ENCODE data around the gene KIF19. TPM values are rescaled to one million over a fixed set of nuclear protein-coding genes. Genes with fewer than 3 reads are reported as not detected.
A peak's percentile ranks its signal among the peaks of the same experiment; 100 is the strongest.

KIF19 gene
- polyA plus RNA-seq, 3 donors: not detected

DNA sequence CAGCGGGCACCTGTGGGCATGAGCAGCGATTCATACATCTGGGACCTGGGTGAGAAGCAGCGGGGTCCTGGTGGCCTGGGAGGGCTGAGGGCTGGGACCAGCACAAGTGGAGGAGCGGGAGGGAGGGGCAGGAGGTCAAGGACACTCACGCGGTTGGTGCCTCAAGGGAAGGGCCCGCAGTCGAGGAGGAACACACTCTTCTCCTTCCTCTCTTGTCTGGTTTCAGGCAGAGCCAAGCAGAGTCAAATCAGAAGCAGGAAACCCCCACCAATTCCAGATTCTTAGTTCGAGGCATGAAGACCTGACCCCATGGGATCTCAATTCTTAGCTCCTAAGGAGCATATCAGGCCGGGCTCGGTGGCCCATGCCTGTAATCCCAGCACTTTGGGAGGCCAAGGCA, 36.3 kb upstream of the KIF19 start:
- WGBS (ENCODE audit: insufficient coverage): 52% methylated on average over 7 of the region's 11 CpGs
- no peaks in the 10 kb centered on the region for H3K4me1 ChIP-seq (ENCODE audit: control insufficient read depth in 1 of 2, insufficient read depth in 2 of 2, low read length in 2 of 2)
- TF ChIP-seq CTCF (IDR thresholded peaks at IDR 0.05): no peak

DNA sequence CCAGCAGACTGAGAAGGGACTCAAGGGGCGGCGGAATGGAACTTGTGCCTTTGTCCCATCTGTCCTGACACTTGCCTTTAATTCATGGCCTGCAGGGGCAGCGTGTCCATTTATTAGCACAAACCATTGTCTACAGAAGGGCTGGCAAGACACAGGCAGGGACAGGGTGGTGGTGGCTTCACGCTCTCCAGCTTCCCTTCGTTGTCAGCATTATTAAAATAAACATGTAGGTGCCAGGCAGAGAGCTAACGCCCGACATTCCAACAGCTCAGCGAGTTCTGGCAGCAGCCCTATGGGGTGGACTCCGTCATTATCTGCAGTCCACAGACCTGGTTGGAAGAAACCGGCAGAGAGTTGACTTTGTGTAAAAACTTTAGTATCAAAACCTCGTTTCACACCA, 35.7 kb upstream of the KIF19 start:
- Histone ChIP-seq H3K9me3 (replicated peaks in 1 of 2; ENCODE audit: control insufficient read depth in 1 of 2, insufficient read depth in 1 of 2, low read length in 2 of 2) (no peaks in the 10 kb centered on the region), H3K4me2 (replicated peaks; ENCODE audit: extremely low read depth, low read length, poor library complexity, severe bottlenecking) (no peak overlapping the region), H3K36me3 (replicated peaks in 1 of 2; ENCODE audit: control insufficient read depth in 1 of 2, insufficient read depth in 2 of 2, low read length in 2 of 2) (no peaks in the 10 kb centered on the region), H3K79me2 (ENCODE audit: insufficient read depth, low read length) (no peaks in the 10 kb centered on the region), H3K4me1 (ENCODE audit: control insufficient read depth in 1 of 2, insufficient read depth in 2 of 2, low read length in 2 of 2) (no peaks in the 10 kb centered on the region), H3K27ac (ENCODE audit: low read depth in 1 of 2, low read length in 2 of 2) (no peak overlapping the region), H3K4me3 (replicated peaks in 1 of 3; ENCODE audit: low read depth in 2 of 3, low read length in 3 of 3) (no peak overlapping the region), H4K20me1 (ENCODE audit: insufficient read depth, low read length) (no peaks in the 10 kb centered on the region), H3K9ac (ENCODE audit: insufficient read depth, low read length, poor library complexity, severe bottlenecking) (no peak overlapping the region), H2AFZ (ENCODE audit: insufficient read depth, low read depth, low read length, poor library complexity, severe bottlenecking) (no peak overlapping the region), H3K27me3 (ENCODE audit: control insufficient read depth in 2 of 2, insufficient read depth in 2 of 2, low read length in 2 of 2) (peaks cover 0 to 4% of the 10 kb centered on the region in 2 donors)
- peaks cover 0 to 2% (median 0%) of the 10 kb centered on the region in 7 donors for H3K9me3 Mint-ChIP-seq
- WGBS (ENCODE audit: insufficient coverage): 90% methylated on average over 5 of the region's 11 CpGs
- peaks cover 6 to 10% (median 7%) of the 10 kb centered on the region in 3 donors for H3K27me3 Mint-ChIP-seq (ENCODE audit: low read depth in 3 of 3)
- H3K27ac Mint-ChIP-seq: no peak overlapping the region
- no peak for TF ChIP-seq CTCF (IDR thresholded peaks at IDR 0.05)
- no peaks in the 10 kb centered on the region for H3K36me3 Mint-ChIP-seq
- intact Hi-C loops (cut with micrococcal nuclease): no loop called here
- no peak for DNase-seq
- no peak overlapping the region for H3K4me3 Mint-ChIP-seq
- H3K4me1 Mint-ChIP-seq: peaks cover 7% of the 10 kb centered on the region

More for the DNA sequence above, 36.3 kb upstream of the KIF19 start:
- H3K4me2 ChIP-seq (replicated peaks; ENCODE audit: extremely low read depth, low read length, poor library complexity, severe bottlenecking): no peak overlapping the region
- no peak overlapping the region for H3K4me3 ChIP-seq (replicated peaks in 1 of 3; ENCODE audit: low read depth in 2 of 3, low read length in 3 of 3)
- H3K27ac ChIP-seq (ENCODE audit: low read depth in 1 of 2, low read length in 2 of 2): no peak overlapping the region
- H3K9ac ChIP-seq (ENCODE audit: insufficient read depth, low read length, poor library complexity, severe bottlenecking): no peak overlapping the region
- Mint-ChIP-seq H3K27me3 (ENCODE audit: low read depth in 3 of 3) (peaks cover 12 to 14% (median 14%) of the 10 kb centered on the region in 3 donors), H3K4me3 (no peak overlapping the region), H3K9me3 (peaks cover 0 to under 1% (median 0%) of the 10 kb centered on the region in 7 donors), H3K4me1 (peaks cover 10% of the 10 kb centered on the region), H3K27ac (peak overlapping the region in 2 of 7 donors; percentile 27 to 54), H3K36me3 (no peaks in the 10 kb centered on the region)
- H3K9me3 ChIP-seq (replicated peaks in 1 of 2; ENCODE audit: control insufficient read depth in 1 of 2, insufficient read depth in 1 of 2, low read length in 2 of 2): no peaks in the 10 kb centered on the region
- peaks cover 0 to 10% of the 10 kb centered on the region in 2 donors for H3K27me3 ChIP-seq (ENCODE audit: control insufficient read depth in 2 of 2, insufficient read depth in 2 of 2, low read length in 2 of 2)
- H3K79me2 ChIP-seq (ENCODE audit: insufficient read depth, low read length): no peaks in the 10 kb centered on the region
- H3K36me3 ChIP-seq (replicated peaks in 1 of 2; ENCODE audit: control insufficient read depth in 1 of 2, insufficient read depth in 2 of 2, low read length in 2 of 2): no peaks in the 10 kb centered on the region
- H2AFZ ChIP-seq (ENCODE audit: insufficient read depth, low read depth, low read length, poor library complexity, severe bottlenecking): peak overlapping the region; percentile 41
- DNase-seq: peak in 1 of 3 donors; percentile 26
- intact Hi-C loops (cut with micrococcal nuclease): no loop called here
- H4K20me1 ChIP-seq (ENCODE audit: insufficient read depth, low read length): no peaks in the 10 kb centered on the region

All from CD14-positive monocyte (primary cell).